Fibroblast of lung (primary cell): Measurements from ENCODE around the gene RNF157.

ENCODE experiments used
- EZH2 ChIP-seq: IDR thresholded peaks from 2 replicates; pipeline ENCODE4 v1.5.1; 2012; ENCODE audit warnings: low read length, control low read depth, mild to moderate bottlenecking; ENCODE audit errors: missing control alignments
- TF ChIP-seq, protein P1 (sequence below), 2 donors: IDR thresholded peaks in 1 of 2; conservative IDR thresholded peaks in 1 of 2; 1 replicate in 1 of 2; 2 replicates in 1 of 2; pipeline ENCODE4 v1.5.1; 2011 to 2012; ENCODE audit warnings: low read length in 2 of 2, control low read depth in 1 of 2, inconsistent platforms in 1 of 2, low read depth in 1 of 2, mild to moderate bottlenecking in 1 of 2

DNA sequence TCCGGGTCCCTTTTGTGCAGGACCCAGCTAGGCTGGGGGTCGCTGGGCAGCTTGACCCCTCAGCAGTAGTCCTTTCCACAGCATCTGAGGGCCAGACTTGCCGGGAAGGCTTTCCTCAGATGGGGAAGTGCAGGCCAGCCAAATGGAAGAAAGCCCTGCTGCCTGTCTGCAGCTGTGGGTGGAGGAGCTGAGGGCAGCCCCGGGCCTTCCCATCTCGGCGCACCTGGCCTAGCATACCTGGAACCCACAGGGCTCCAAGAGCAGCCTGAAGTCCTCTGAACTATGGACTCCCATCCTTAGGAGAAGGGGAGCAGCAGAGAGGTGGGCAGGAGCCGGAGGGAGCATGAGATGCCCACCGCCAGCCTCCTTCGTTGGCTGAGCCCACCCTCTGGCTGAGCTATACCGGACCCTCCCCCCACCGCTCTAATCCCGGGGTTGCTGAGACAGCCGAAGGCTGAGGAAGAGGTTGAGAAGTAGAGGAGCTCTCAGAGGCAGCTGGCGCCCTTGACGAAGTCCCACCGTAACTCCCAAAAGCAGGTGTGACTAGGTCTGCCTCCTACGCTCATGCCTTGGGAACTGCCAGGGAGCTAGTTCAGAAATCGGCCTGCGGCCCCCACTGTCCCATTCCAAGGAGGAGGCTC lies 38.1 kb upstream of the RNF157 start:
- TF ChIP-seq, protein P1, sequence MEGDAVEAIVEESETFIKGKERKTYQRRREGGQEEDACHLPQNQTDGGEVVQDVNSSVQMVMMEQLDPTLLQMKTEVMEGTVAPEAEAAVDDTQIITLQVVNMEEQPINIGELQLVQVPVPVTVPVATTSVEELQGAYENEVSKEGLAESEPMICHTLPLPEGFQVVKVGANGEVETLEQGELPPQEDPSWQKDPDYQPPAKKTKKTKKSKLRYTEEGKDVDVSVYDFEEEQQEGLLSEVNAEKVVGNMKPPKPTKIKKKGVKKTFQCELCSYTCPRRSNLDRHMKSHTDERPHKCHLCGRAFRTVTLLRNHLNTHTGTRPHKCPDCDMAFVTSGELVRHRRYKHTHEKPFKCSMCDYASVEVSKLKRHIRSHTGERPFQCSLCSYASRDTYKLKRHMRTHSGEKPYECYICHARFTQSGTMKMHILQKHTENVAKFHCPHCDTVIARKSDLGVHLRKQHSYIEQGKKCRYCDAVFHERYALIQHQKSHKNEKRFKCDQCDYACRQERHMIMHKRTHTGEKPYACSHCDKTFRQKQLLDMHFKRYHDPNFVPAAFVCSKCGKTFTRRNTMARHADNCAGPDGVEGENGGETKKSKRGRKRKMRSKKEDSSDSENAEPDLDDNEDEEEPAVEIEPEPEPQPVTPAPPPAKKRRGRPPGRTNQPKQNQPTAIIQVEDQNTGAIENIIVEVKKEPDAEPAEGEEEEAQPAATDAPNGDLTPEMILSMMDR (conservative IDR thresholded peaks at IDR 0.05 in 1 of 2, IDR thresholded peaks at IDR 0.05 in 1 of 2; ENCODE audit: low read depth in 1 of 2, low read length in 2 of 2) = no peak
- no peak for TF ChIP-seq EZH2
